HCT116 (cell line): ENCODE measurements around the gene ATP8B4.

ENCODE experiments used
- CEBPB ChIP-seq: IDR thresholded peaks from 2 replicates; pipeline ENCODE4 v1.6.1; 2012; ENCODE audit warnings: low read depth
- EZH2 ChIP-seq: fragments of 200-600 bp; sonication (generic); IDR thresholded peaks from 2 replicates; pipeline ENCODE4 v1.6.1; 2017; ENCODE audit warnings: antibody characterized with exemption, mixed run types
- EZH2phosphoT487 ChIP-seq: fragments of 200-600 bp; IDR thresholded peaks from 2 replicates; pipeline ENCODE4 v1.6.1; 2018; ENCODE audit warnings: antibody characterized with exemption, borderline replicate concordance
- FOSL1 ChIP-seq: IDR thresholded peaks from 2 replicates; pipeline ENCODE4 v1.6.1; 2012; ENCODE audit warnings: low read depth
- POLR2A ChIP-seq: IDR thresholded peaks from 2 replicates; pipeline ENCODE4 v1.7.0; 2011; ENCODE audit warnings: borderline replicate concordance; ENCODE audit not compliant: insufficient read depth, insufficient read length; ENCODE audit errors: extremely low read depth
- POLR2AphosphoS5 ChIP-seq: IDR thresholded peaks from 2 replicates; pipeline ENCODE4 v1.6.1; 2011; ENCODE audit warnings: mild to moderate bottlenecking, low read depth, low read length, moderate library complexity
- RAD21 ChIP-seq: IDR thresholded peaks from 2 replicates; pipeline ENCODE4 v1.6.1; 2012; ENCODE audit warnings: low read depth, mild to moderate bottlenecking
- SIN3A ChIP-seq: IDR thresholded peaks from 2 replicates; pipeline ENCODE4 v1.6.1; 2012; ENCODE audit warnings: low read depth
- SP1 ChIP-seq: IDR thresholded peaks from 2 replicates; pipeline ENCODE4 v1.6.1; 2012; ENCODE audit warnings: low read depth
- TCF7L2 ChIP-seq: IDR thresholded peaks from 2 replicates; pipeline ENCODE4 v1.7.0; 2011; ENCODE audit warnings: borderline replicate concordance, inconsistent platforms; ENCODE audit not compliant: insufficient read depth, insufficient read length; ENCODE audit errors: extremely low read depth
- TF ChIP-seq, protein P1 (sequence below), 3 experiments: fragments of 200-600 bp in 1 of 3; sonication (generic) in 1 of 3; IDR thresholded peaks in 2 of 3; conservative IDR thresholded peaks in 1 of 3; 2 replicates each; pipeline ENCODE4 v1.5.1; 2012 to 2017; ENCODE audit warnings: low read depth in 2 of 3, low read length in 2 of 3, antibody characterized with exemption in 1 of 3, borderline replicate concordance in 1 of 3, control low read depth in 1 of 3, mild to moderate bottlenecking in 1 of 3, mixed read lengths in 1 of 3, mixed run types in 1 of 3, moderate library complexity in 1 of 3; ENCODE audit not compliant: insufficient read depth in 1 of 3
- TF ChIP-seq, protein P2 (sequence below): IDR thresholded peaks from 2 replicates; pipeline ENCODE4 v1.6.1; 2012; ENCODE audit warnings: low read depth
- TF ChIP-seq, protein P3 (sequence below): IDR thresholded peaks from 2 replicates; pipeline ENCODE4 v1.6.1; 2012

DNA sequence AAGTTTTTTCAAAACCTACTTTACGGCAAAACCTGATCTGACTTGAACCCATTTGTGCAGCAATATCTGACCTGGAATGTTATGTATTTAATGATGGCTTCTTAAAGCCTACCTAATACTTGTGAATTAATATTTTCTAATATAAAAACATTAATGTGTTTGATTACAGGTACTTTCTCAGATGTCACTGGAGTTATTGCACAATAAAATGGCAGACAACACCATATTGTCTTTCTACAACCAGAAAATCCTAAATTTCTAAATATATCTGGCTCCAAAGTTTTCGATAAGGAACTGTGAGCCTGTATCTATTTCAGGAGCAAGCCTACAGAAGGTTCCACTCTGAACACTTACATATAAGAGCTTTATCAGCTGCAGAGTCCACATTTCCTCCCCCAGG, 184.5 kb downstream of the ATP8B4 start:
- no peak for TF ChIP-seq EZH2
- TF ChIP-seq TCF7L2, result no peak
- TF ChIP-seq, protein P1, sequence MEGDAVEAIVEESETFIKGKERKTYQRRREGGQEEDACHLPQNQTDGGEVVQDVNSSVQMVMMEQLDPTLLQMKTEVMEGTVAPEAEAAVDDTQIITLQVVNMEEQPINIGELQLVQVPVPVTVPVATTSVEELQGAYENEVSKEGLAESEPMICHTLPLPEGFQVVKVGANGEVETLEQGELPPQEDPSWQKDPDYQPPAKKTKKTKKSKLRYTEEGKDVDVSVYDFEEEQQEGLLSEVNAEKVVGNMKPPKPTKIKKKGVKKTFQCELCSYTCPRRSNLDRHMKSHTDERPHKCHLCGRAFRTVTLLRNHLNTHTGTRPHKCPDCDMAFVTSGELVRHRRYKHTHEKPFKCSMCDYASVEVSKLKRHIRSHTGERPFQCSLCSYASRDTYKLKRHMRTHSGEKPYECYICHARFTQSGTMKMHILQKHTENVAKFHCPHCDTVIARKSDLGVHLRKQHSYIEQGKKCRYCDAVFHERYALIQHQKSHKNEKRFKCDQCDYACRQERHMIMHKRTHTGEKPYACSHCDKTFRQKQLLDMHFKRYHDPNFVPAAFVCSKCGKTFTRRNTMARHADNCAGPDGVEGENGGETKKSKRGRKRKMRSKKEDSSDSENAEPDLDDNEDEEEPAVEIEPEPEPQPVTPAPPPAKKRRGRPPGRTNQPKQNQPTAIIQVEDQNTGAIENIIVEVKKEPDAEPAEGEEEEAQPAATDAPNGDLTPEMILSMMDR (IDR thresholded peaks at IDR 0.05 in 2 of 3, conservative IDR thresholded peaks at IDR 0.05 in 1 of 3; ENCODE audit: borderline replicate concordance in 1 of 3, insufficient read depth in 1 of 3, low read depth in 2 of 3, low read length in 2 of 3), result no peak
- TF ChIP-seq POLR2AphosphoS5, result no peak
- TF ChIP-seq EZH2phosphoT487, result no peak
- TF ChIP-seq CEBPB, result no peak
- TF ChIP-seq POLR2A, result no peak
- TF ChIP-seq RAD21, result no peak
- no peak for TF ChIP-seq FOSL1
- TF ChIP-seq SIN3A, result no peak
- TF ChIP-seq, protein P2, sequence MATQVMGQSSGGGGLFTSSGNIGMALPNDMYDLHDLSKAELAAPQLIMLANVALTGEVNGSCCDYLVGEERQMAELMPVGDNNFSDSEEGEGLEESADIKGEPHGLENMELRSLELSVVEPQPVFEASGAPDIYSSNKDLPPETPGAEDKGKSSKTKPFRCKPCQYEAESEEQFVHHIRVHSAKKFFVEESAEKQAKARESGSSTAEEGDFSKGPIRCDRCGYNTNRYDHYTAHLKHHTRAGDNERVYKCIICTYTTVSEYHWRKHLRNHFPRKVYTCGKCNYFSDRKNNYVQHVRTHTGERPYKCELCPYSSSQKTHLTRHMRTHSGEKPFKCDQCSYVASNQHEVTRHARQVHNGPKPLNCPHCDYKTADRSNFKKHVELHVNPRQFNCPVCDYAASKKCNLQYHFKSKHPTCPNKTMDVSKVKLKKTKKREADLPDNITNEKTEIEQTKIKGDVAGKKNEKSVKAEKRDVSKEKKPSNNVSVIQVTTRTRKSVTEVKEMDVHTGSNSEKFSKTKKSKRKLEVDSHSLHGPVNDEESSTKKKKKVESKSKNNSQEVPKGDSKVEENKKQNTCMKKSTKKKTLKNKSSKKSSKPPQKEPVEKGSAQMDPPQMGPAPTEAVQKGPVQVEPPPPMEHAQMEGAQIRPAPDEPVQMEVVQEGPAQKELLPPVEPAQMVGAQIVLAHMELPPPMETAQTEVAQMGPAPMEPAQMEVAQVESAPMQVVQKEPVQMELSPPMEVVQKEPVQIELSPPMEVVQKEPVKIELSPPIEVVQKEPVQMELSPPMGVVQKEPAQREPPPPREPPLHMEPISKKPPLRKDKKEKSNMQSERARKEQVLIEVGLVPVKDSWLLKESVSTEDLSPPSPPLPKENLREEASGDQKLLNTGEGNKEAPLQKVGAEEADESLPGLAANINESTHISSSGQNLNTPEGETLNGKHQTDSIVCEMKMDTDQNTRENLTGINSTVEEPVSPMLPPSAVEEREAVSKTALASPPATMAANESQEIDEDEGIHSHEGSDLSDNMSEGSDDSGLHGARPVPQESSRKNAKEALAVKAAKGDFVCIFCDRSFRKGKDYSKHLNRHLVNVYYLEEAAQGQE, result no peak
- no peak for TF ChIP-seq SP1
- TF ChIP-seq, protein P3, sequence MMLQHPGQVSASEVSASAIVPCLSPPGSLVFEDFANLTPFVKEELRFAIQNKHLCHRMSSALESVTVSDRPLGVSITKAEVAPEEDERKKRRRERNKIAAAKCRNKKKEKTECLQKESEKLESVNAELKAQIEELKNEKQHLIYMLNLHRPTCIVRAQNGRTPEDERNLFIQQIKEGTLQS, result no peak
